ENCODE data around the gene LBH.
"Not testable (repeated sequence)": the region's sequence is repeated elsewhere in the genome, so short reads cannot be mapped to it uniquely, and the experiment has no call there.

LBH gene

DNA sequence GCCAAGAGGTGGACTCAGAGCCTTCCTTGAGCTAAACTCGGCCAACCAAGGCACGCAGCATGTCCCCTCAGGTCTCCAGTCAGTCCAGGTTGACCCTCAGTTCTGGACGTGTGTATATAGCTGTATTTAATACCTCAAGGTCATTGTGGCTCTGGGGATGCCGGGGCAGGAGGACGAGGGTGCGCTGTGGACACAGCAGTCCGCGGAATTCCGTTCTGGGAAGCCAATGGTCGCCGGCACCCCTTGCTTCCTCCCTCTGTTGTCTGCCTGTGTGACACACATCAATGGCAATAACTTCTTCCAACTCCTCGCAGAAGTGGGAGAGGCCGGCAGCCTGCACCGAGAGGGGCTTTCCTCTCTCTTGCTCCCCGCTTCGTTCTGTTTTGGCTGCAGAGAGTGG is 27.7 kb downstream of the LBH start:
- no peak for DNase-seq

DNA sequence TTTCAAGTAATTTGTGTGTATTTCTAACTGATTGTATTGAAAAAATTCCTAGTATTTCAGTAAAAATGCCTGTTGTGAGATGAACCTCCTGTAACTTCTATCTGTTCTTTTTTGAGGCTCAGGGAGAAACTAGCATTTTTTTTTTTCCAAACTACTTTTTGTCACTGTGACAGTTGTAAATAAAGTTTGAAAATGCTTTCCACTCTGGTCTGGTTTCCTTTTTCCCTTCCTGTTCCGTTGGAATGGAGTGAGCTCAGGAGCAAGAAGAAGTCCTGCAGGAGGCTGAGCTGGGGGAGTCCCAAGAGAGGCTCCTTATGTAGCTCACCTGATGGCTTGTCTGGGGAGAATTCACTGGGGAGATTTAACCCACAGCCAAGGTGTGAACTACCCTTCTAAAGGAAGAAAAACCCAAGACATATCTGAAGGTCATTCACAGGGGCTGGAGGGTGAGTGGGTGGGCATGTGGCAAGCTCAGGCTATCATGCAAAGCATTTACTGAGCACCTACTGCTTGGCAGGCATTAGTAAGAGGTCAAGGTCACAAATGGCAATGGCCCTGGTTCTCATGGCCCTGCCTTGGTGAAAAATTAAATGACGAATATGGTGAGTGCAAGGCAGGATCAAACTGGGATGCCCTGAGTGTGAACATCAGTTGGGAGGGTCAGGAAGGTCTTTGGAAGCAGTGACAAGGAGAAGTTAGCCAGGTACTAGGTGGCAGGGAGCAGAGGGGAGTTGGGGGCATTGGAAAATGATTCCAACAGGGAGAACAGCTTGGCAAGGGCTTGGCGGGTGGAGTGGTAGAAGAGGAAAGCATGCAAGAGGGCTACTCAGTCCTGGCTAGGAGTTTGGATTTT is 28.7 kb downstream of the LBH start:
- DNase-seq, result no peak

DNA sequence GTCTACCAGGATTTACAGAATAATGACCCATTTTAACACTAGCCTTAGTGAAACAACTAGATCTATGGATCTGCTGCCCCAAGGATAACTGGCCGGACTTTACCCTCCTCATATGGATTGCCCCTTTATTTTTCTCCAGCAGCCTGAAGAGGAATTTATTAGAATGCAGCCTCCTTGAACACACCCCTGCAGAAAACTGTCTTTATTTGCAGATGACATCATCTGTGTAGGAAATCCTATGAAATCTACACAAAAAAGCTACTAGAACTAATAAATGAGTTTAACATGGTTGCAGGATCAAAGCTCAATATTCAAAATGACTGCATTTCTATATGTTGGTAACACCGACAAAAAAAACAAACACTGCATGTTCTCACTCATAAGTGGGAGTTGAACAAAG is 29.6 kb downstream of the LBH start:
- no peak for DNase-seq

DNA sequence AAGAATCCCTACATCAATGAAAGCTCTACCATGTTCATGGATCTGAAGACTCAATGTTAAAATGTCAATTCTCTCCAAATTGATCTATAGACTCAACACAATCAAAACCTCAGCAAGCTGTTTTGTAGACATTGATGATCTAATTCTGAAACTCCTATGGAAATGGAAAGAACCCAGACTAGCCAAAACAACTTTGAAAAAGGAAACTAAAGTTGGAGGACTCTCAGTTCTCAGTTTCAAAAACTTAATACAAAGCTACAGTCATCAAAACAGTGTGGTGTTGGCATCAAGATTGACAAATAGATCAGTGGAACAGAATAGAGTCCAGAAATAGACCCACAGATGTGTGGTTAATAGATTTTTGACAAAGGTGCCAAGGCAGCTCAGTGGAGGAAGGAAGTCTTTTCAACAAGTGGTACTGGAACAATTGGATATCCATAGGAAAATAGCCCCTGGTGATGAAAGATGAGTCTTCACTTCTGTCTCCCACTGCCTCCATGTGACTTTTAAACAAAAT is 30.4 kb downstream of the LBH start:
- DNase-seq, result no peak

DNA sequence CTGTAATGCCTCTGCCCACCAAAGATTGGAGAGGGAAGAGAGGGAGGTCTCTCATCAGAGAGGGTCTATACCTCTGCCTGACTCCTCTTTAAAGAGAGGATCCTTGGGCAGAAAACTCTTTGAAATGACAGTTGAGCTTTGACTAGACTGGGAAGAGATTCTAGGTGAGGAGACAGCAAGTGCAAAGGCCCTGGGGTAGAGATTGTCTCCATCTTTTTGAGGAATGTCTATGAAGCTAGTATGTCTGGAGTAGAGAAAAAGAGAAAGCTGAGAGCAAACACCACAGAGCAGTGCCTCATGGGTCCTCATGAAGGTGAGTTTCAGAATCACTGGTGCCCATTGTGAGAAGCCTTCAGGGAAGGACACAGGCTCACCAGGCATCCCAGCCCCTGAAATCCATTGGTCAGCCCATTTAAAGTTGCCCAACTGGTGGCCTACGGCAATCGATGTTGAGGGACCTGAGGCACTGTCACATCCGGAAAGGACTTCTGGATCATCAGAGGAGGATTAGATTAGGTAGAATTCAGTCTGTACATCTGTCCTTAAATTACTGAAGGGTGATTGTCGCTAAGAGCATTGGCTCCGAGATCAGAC is 31.5 kb downstream of the LBH start:
- no peak for DNase-seq

DNA sequence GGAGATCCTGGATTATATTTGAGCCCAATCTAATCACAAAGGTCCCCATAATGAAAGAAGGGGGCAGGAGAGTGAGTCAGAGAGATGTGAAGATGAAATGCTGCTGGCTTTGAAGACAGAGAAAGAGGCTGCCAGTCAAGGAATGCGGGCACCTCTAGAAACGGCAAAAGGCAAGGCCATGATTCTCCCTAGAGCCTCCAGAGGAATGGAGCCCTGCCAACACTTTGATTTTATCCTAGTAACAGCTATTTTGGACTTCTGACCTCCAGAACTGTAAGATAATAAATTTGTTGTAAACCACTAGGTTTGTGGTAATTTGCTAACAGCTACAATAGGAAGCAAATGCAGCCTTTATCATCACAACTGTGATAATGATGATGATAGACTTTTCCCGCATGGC is 32.9 kb downstream of the LBH start:
- no peak for DNase-seq

DNA sequence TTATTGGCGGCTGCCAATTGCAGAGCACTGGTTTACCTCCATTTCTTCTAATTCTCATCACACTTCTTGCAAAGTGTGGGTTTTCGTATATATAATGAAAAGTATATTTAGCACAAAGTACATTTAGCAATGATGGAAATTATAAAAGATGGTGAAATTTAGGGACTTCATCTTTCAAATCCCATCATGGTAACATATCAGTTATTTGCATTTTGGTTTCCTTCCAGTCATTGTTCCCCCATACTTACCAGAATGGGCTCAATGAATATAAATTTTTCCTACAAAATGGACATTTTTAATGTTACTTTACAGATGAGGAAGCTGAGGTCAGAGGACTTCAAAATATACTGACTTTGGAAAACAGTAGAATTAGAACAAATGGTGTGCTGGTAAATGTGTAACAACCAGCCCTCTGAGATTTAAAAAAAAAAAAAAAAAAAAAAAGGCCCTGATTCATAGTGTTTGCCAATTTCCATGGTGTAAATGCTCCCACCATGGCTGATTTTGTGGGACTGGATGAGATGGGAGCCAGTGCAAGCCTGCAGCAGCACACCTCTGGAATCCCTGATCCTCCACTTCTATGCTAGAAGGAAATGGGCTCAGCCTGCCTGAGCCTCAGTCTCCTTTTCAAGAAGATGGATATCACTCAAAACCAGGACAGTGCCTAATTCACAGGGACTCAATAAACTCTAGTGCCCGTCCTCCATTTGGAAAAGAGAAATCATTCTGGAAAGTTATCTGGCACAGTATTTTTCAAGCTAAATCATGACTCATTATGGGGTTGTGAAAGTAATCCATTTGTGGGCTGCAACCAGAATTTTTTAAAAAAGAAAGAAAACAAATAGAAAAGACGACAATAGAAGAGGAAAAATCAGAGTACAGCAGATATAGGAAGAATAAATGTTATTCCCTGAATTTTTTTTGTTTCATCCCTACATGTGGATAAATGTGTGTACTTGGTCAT is 34.0 kb downstream of the LBH start:
- DNase-seq, result no peak

DNA sequence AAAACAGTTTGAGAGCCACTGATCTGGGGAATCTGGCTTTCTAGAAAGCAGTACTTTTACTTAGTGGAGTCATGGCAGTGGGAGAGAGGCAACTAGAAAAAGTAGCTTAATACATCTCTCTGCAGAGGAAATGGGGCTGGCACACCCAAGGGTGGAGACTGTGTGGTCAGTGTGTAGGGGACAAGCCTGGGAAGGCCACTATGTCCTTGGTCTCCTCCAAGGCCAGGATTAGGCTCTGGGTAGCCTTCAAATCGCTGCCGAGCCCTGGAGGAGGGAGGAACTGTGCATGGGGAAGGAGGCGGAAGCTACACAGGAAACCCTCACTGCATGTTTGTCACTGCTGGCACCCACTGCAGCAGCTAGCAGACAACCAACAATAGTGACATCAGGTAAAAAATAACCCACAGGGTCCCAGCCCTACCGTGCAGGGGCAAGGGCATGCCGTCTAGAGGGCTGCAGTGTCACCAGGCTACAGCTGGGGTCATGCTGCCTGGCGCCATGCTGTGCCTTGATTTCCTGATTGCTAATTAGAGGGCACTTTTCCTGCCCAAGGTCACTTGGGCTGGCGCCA is 34.8 kb downstream of the LBH start:
- DNase-seq, result peak in 2 of 4 experiments; percentile 44 to 58

DNA sequence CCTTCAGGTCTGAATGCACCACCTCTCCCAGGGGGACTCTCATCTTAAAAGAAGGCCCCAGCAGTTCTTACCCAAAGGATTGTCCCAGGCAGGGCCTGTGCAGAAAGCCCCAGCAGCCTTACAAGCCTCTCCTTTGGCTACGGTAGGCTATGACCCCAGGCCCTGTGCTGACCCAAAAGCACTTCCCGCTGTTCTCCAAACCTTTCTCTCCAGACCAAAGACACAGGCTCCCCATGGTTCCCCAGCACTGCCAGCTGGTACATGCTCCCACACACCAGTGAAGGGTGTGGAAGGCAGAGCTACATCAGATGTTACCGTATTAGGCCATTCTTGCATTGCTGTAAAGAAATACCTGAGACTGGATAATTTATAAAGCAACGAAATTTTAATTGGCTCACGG is 35.4 kb downstream of the LBH start:
- DNase-seq, result no peak

DNA sequence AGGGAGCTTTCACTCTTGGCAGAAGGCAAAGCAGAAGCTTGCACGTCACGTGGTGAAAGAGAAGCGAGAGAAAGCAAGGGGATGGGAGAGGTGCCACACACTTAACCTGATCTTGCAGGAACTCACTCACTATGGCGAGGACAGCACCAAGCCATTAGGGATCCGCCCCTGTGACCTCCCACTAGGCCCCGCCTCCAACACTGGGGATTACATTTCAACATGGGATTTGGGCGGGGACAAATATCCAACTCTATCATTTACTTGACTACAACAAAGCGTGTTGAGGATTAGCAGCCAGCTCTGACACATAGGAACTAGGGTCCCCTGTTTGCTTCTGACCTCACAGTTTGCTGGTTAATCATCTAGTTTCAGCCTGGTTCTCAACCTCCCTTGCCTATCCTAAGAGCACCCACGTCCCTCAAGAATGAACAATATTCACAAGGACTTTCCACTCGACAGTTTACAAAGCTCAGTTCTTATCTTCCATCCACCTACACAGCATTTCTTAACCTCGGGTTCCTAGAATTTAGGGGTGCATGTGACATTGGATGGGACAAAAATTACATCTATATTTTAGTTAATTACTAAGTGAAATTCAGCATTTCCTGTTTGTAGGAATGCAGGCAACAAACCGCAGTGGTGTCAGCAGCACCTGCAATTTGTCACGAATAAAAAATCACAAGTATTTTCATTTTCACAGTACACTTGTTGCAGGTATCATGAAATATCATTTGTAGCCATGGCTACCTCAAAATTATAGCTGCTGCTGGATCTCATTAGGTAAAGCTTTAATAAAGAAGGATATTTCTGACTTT is 36.0 kb downstream of the LBH start:
- no peak for DNase-seq

DNA sequence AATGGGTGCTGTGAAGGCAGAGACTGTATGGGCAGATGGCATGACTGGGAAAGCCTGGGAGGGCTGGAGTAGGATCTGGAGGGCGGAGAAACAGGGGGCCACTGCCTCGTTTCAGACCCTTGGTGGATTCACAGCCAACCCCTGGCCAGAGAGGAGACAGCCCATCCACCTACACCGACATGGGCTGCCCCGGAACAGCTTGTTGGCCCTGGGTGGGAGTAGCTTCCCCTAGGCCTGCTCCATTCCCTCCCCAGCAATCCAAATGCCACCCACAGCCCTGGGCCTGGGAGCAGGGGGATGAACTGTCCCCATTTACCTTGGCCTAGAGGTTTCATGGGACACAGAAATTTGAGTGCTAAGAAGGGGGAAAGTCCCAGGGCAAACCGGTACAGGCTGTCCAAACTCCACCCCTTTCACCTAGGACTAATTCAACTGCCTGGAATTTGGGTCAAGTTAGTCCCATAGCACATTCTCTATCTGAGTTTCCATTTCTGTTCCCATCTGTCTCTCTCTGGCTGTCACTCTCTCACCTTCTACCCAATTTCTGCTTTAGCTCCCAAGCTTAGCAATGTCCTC is 37.0 kb downstream of the LBH start:
- no peak for DNase-seq

DNA sequence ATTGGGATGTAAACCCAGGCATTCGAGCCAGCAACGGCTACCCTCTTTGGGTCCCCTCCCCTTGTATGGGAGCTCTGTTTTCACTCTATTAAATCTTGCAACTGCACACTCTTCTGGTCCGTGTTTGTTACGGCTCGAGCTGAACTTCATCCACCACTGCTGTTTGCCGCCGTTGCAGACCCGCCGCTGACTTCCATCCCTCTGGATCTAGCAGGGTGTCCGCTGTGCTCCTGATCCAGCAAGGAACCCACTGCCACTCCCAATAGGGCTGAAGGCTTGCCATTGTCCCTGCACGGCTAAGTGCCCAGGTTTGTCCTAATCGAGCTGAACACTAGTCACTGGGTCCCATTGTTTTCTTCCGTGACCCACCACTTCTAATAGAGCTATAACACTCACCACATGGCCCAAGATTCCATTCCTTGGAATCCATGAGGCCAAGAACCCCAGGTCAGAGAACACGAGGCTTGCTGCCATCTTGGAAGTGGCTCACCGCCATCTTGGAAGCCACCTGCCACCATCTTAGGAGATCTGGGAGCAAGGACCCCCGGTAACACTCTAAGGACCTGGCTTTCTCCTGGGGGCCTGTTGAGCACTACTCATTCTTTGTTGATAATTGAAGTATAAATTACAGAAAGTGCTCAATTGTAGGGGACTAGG is 37.9 kb downstream of the LBH start:
- DNase-seq, result not testable (repeated sequence)

DNA sequence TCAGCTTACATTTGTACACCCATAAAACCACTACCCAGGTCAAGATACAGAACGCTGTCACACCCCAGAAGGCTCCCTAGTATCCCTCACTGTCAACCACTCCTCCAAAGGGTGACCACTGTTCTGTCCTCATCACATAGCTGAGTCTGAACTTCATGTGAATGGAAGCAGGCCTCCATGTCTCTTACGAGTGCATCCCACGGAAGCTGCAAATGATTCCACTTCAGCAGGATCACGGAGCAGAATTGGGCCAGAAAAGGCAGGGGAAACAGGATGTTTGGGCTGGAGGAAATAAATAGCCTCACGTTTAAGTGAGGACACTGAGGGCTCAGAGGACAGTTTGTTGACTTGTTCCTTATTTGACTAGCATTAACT is 38.4 kb downstream of the LBH start:
- DNase-seq, result no peak

DNA sequence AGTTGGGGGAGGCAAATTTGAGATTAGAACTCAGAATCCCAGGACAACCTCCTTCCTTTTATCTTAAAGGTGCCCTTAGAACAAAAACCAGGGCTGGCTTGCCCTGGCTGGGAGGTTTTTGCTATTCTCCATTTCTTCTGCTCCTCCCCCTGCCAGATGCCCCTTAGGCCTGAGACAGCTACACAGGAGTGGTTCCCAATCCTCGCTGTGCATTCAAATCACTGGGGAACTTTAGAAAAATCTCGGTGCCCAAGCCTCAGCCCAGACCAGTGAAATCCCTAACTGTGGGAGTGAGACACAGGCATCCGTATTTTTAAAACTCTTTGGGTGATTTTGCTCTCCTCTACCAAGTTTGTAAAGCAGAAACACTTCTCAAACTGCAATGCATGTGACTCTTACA is 38.8 kb downstream of the LBH start:
- DNase-seq, result no peak

DNA sequence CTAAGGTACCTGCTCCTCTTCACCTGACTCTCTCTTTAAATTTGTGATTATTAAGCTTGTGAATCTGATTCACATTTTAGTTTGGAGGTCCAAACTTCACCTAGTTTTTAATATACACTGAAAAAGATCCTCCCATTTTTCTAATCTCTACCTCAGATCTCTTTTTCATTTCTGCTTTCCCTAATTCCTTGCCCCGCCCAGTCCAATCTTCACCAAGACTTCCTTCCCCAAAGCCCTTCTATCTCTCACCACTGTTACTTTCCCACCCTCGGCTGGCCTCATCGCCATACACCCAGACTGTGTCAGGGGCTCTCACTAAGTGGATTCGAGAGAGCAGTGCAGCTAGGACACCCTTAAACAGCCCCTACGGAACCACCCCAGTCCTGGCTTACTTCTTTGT is 40.0 kb downstream of the LBH start:
- no peak for DNase-seq

DNA sequence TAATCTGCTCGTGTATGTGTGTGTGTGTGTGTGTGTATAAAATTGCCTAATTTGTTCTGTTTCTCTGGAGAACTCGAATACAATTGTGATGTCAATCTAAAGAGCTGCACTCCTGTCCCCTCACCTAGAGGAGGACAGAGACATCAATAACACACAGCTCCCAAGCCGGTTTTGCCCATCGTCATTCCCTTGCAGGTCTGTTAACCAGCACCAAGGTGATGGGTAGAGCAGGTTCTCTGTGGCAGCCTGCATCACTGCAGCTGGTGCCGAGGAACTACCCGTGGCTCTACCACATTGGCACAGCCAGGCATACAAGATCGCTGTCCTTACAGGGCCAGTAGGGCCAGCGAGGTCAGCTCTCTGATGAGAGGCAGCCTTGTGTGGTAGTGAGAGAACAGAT is 41.0 kb downstream of the LBH start:
- DNase-seq, result no peak

DNA sequence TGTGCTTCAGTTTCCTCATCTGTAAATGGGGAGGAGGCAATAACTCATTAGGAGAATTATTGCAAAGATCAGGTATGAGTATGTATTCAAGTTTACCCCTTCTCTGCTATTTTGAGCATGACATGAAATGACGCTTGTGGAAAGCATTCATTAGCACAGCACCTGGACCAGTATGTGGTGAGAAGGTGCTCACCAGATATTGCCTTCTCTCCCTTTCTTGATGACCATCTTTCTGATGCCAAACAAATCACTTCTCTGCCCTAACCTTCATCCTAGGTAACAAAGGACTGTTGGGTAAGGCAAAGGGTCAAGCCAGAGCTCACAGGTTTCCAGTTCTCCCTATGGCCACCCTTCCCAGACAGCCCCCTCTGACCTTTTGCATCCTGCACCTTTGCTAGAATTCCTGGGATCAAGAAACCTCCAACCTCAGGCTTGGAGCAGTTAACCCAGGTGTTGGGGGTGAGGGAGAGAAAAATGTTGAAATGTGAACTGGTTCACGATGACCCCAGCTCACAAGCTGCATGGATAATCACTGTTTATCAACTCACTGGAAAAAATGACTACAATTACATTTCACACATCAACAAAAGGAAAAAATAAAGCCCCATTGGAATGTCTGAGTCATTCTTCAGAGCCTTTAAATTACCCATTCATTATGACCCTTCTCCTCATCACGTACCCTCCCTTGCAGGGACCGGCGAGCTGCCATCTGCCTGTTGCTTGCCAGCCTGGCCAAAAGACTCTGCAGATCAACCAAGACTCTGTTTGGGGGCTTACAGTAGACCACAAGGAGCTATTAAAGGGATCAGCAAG is 41.6 kb downstream of the LBH start:
- no peak for DNase-seq

DNA sequence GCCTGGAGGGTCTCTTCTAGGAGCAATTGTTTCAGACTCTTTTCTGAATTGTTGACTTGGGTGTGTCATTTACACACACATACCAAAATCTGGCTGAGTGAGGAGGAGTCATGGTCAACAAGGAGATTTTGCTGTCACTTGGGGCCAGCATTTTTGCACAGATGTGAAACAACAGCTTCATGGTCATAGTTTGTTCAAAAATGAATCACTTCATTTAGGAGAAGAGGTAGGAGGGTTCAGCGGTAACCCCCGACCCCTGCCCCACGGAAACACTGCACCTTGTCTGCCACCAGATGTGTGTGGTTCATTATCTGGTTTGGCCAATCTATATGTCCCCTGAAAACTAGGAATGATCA is 42.2 kb downstream of the LBH start:
- DNase-seq, result no peak

DNA sequence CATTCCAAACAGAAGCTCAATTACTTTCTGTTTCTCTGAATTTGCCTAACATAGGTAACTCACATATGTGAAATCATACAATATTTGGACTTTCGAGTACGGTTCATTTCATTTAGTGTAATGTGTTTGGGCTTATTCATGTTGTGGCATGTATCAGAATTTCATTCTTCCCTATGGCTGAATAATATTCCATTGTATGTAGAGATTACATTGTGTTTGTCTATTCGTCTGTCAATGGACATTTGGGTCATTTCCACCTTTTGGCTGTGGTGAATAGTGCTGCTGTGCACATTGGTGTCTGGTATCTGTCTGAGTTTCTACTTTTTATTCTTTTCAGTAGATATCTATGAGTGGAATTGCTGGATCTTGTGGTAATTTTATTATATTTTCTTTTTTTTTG is 43.9 kb downstream of the LBH start:
- no peak for DNase-seq

DNA sequence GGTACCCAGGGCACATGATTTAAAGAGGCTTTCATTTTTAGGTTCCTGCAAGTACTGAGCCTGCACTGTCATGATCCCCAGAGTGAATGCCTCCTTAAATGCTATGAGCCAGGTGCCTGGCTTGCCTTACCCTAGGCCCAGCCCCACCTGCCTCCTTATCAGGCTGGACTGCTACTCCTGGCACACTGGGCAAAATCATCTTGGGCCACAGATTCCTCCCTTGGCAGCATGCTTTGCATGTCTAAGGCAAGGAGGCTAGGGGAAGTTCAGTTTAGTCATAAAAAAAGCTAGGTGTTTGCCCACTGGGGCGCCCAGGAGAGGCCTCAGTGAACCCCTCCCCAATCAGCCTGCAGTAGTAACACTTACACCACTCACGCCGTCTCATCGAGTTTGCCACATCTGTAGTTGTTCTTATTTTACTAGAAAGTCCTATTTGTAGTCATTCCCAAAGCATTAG is 45.1 kb downstream of the LBH start:
- no peak for DNase-seq
